CD4-positive, alpha-beta T cell treated with Interleukin-17A for 1 hour (primary cell): ENCODE measurements around the gene ENPEP.

Experiments used
- DNase-seq: peaks from one replicate; pipeline ENCODE4 v3.0.0-alpha.2; 2020

The ENPEP gene

GRCh38 chr4:110610940-110611831 is 135.2 kb downstream of the ENPEP start:
- no peak for DNase-seq

- DNase-seq, result no peak
These were observed 136.1 kb downstream of the ENPEP start for GRCh38 chr4:110611968-110612447.

- no peak for DNase-seq
These were observed 136.8 kb downstream of the ENPEP start for GRCh38 chr4:110612631-110613269.

GRCh38 chr4:110613745-110614144 is 137.8 kb downstream of the ENPEP start:
- no peak for DNase-seq

- DNase-seq, result no peak
These were observed 138.4 kb downstream of the ENPEP start for GRCh38 chr4:110614173-110614963.
